NCI-H128 (cell line): Measurements from ENCODE around the gene ELP4.
"Not testable (repeated sequence)": the region's sequence is repeated elsewhere in the genome, so short reads cannot be mapped to it uniquely, and the experiment has no call there.

Experiments
- DNase-seq: peaks from one replicate; lab custom pipeline; 2025; ENCODE audit not compliant: unreplicated experiment; lab: John Stamatoyannopoulos, UW

ELP4 gene, protein sequence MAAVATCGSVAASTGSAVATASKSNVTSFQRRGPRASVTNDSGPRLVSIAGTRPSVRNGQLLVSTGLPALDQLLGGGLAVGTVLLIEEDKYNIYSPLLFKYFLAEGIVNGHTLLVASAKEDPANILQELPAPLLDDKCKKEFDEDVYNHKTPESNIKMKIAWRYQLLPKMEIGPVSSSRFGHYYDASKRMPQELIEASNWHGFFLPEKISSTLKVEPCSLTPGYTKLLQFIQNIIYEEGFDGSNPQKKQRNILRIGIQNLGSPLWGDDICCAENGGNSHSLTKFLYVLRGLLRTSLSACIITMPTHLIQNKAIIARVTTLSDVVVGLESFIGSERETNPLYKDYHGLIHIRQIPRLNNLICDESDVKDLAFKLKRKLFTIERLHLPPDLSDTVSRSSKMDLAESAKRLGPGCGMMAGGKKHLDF

GRCh38 chr11:31509429-31510345 lies at the start of gene ELP4, which contains the start of gene IMMP1L:
Gene ELP4 (plus strand): TSS chr11:31509767. CDS start chr11:31509785, 18 bp downstream.
Gene IMMP1L (minus strand): TSS chr11:31509622. CDS start chr11:31463276, 46,346 bp downstream.
- peak; percentile 94 for DNase-seq

GRCh38 chr11:31464436-31464835 lies 45.1 kb upstream of the ELP4 start:
- DNase-seq: no peak

DNA sequence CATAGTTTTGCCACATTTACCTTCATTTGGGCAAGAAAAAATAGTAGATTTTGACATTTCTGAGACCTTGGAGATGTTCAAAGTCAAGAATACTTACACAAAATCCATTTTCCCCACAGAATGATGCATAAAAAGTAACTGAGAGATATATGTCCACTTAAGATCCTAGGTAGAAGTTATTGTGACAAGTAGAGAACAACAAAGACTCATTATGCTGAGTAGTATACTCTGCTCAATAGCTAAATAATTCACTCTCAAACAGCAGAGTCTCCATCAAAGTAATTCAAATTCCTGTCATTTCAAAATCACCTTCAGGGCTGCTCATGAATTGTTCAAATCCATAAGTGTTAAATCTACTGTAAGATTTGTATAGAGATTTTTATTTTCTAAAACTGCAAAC lies 35.5 kb upstream of the ELP4 start:
- no peak for DNase-seq

- DNase-seq: no peak
Measured at GRCh38 chr11:31477528-31478222, 31.9 kb upstream of the ELP4 start.

DNA sequence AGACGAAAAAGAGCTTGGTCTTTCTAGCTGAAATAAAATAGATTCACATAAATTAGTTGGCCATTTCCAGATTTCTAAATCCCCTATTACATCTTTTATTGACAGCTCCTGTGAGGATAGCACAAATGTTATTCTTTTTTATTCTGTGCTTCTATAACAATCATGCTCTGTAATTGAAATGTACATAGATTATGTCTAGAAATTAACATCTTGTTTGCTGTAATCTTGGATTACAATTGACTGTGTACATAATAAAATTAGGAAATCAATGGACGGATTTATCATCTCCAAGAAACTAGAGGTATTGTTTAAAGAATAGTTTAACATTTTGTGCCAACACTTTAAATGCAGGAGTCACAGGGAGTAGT lies 31.4 kb upstream of the ELP4 start:
- DNase-seq: no peak

GRCh38 chr11:31479066-31479465 lies 30.5 kb upstream of the ELP4 start:
- no peak for DNase-seq

DNA sequence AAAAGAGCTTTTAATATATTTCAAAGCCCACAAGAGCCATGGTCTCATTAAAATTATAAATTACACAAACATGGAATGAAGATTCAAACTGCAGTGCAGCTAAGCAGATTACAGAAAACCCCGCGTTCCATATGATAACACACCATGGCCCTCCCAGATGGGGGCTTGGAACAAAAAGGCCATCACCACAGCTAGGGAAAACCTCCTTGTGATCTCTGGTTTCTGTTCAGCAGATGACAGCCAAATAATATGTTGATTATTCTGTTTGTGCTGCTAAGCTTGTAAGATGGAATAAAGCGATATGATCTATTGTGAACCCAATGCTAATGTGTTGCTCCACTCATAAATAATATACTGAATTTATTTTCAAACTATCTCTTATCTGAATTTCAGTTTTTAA lies 28.6 kb upstream of the ELP4 start:
- no peak for DNase-seq

GRCh38 chr11:31484497-31484896 lies 25.1 kb upstream of the ELP4 start:
- no peak for DNase-seq

DNA sequence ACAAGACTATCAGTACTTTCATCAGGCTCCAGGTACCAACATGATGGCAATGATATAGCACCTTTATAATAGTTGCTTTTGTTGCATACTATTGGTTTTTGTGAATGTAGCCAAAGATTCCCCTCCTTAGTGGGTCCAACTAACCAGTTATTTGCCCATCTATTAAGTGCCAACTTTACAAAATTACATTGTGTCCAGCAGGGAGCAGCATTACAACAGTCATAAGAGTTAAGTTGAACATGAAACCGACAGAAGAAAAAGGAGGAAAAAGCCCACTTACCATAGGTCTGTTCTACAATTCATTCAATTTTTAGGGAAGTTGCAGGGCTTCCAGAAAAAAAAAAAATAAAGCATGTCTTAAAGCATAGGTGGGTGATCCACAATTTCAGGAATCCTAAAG lies 21.7 kb upstream of the ELP4 start:
- DNase-seq: no peak

- no peak for DNase-seq
Measured at GRCh38 chr11:31492320-31492913, 17.1 kb upstream of the ELP4 start.

GRCh38 chr11:31493235-31493634 lies 16.3 kb upstream of the ELP4 start:
- DNase-seq: no peak

- not testable (repeated sequence) for DNase-seq
Measured at GRCh38 chr11:31493762-31494161, 15.8 kb upstream of the ELP4 start.

- no peak for DNase-seq
Measured at GRCh38 chr11:31499576-31500178, 9.9 kb upstream of the ELP4 start.

DNA sequence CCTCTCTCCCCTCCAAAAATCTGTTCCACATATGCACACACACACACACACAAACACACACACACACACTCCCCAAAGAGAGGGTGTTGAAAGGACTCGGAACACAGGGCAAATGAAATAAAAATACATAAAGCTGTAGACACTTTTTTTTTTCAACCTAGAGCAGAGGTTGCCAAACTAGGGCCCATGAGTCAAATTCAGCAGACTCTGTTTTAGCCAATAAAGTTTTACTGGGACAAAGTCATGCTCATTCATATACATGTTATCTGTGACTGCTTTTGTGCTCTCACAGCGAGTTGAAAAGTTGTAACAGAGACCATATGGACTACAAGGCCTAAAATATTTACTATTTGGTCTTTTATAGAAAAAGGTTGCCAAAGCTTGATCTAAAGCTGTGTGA lies 9.0 kb upstream of the ELP4 start:
- no peak for DNase-seq

- DNase-seq: no peak
Measured at GRCh38 chr11:31509051-31509428, 527 bp upstream of the ELP4 start.

- DNase-seq: no peak
Measured at GRCh38 chr11:31512117-31512516, 2.5 kb downstream of the ELP4 start.

DNA sequence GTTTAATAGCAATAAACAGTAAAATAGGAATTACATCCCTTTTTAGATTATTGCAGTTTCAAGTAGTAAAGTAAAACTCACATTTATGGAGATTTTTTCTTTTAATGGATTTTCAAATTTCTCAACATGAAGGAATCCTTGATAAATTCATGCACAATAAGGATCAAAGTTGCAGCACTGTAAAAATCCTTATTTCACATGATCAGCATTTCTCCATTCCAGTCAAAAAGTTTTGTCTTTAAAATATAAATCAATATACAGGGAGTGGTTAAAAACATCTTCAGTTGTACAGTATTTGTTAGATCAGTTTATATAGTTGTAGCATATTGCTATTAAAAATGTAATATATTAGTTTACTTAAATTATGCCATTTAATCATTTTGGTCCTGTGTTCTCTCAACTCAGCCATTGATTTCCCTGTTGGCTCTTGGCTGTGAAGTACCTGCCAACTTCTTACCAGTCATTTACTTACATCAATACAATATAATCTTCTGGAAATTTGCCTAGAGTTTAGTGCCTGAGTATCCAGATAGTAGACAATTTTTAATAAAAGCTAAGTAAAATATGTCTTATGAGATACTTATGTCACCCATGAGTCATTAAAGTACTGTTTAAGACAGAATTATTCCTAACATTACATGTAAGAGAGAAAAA lies 12.1 kb downstream of the ELP4 start:
- no peak for DNase-seq

GRCh38 chr11:31529189-31529588 lies 19.6 kb downstream of the ELP4 start:
- DNase-seq: no peak

DNA sequence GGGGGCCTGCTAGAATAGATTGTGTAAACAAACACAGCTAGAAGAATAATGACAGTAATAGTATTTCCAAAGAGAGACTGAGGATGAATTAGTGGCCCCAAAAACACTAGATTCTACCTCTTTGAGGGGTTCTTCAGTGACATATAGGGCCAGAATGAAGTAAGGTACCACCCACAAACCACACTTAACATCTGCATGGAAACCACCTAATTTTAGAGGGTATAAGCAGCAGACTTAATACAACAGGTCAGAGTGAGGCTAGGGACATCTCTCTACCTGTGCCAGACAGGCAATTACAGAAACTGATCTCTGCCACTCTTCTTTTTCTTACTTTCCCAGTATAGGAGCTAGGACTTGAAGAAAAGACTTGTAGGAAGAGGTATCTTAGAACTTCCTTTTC lies 20.1 kb downstream of the ELP4 start:
- DNase-seq: no peak

GRCh38 chr11:31531293-31531692 lies 21.7 kb downstream of the ELP4 start:
- DNase-seq: no peak
